Sigmoid colon (tissue), 7 donors: ENCODE results near the gene IMMP2L. TPM values are rescaled to one million over a fixed set of nuclear protein-coding genes. Genes with fewer than 3 reads are reported as not detected.

Experiments used
- DNase-seq: peaks from one replicate; pipeline ENCODE4 v3.0.0-alpha.2; 2019
- H3K27ac ChIP-seq, 4 donors: fragments of 200-600 bp; sonication (generic); one replicate each; pipeline ENCODE4 v1.5.1; 2016 to 2019; ENCODE audit warnings: mild to moderate bottlenecking in 1 of 4
- H3K27me3 ChIP-seq, 3 donors: fragments of 200-600 bp; sonication (generic); one replicate each; pipeline ENCODE4 v1.5.1; 2019; ENCODE audit warnings: mild to moderate bottlenecking in 1 of 3
- H3K36me3 ChIP-seq, 4 donors: fragments of 200-600 bp; sonication (generic); one replicate each; pipeline ENCODE4 v1.5.1; 2016 to 2019
- H3K4me1 ChIP-seq, 4 donors: fragments of 200-600 bp; sonication (generic); one replicate each; pipeline ENCODE4 v1.5.1; 2017 to 2019
- H3K4me3 ChIP-seq, 4 donors: fragments of 200-600 bp; sonication (generic); one replicate each; pipeline ENCODE4 v1.5.1; 2017 to 2019; ENCODE audit warnings: mild to moderate bottlenecking in 2 of 4, moderate library complexity in 1 of 4
- H3K9me3 ChIP-seq, 4 donors: fragments of 200-600 bp in 3 of 4; sonication (generic) in 3 of 4; one replicate each; pipeline versions ENCODE4 v1.5.1 to v1.6.1; 2013 to 2019
- CTCF ChIP-seq, 4 experiments: fragments of 450-650 bp in 3 of 4; fragments of 200-600 bp in 1 of 4; IDR thresholded peaks; one replicate each; pipeline ENCODE4 v1.5.1; 2016 to 2019; ENCODE audit warnings: antibody characterized with exemption in 4 of 4, mild to moderate bottlenecking in 3 of 4, moderate library complexity in 2 of 4
- EP300 ChIP-seq, 4 donors: sonication (generic); formaldehyde crosslinking; IDR thresholded peaks; one replicate each; pipeline ENCODE4 v1.6.1; 2017; ENCODE audit warnings: antibody characterized with exemption in 4 of 4
- POLR2A ChIP-seq, 2 donors: fragments of 450-650 bp; IDR thresholded peaks; one replicate each; pipeline ENCODE4 v1.6.1; 2016; ENCODE audit warnings: antibody characterized with exemption in 2 of 2, mild to moderate bottlenecking in 2 of 2, moderate library complexity in 2 of 2
- POLR2AphosphoS5 ChIP-seq, 4 donors: sonication (generic); formaldehyde crosslinking; IDR thresholded peaks; one replicate each; pipeline ENCODE4 v1.6.1; 2017; ENCODE audit warnings: antibody characterized with exemption in 4 of 4
- WGBS, 2 donors: extraction: QIAGEN DNeasy Blood & Tissue Kit; methylation state at CpG; one replicate each; pipeline ENCODE4 v1.1.7; 2013; 5-methylcytosine and 5-hydroxymethylcytosine counted together
- intact Hi-C: fragments of 100-400 bp; cut with DNase I; formaldehyde crosslinking; loops from one replicate; pipeline ENCODE4 v1.15.1; 2023
- polyA plus RNA-seq, 3 donors: library from polyadenylated mRNA; stranded (reverse); fragments of 200-250 nt; gene quantifications; one replicate each; pipeline ENCODE4 v1.2.3, GENCODE V29; 2013
- total RNA-seq, 4 donors: library from RNA; depleted of rRNA; stranded (reverse); fragments of >200 nt; gene quantifications; one replicate each; pipeline ENCODE4 v1.1.0, GENCODE V29; 2016
- donor health status: healthy with polysubstance abuse.
- donor health status: Bipolar disorder and iron deficiency.
- donor health status: healthy.

The IMMP2L gene
- total and polyA plus RNA-seq, 7 donors = 2.5 to 57.9 (median 18.5) TPM

- H3K4me1 ChIP-seq = no peaks in the 10 kb centered on the region
- no peak for TF ChIP-seq POLR2A (IDR thresholded peaks at IDR 0.05)
- TF ChIP-seq EP300 (IDR thresholded peaks at IDR 0.05) = no peak
- no peak for TF ChIP-seq CTCF (IDR thresholded peaks at IDR 0.05)
- TF ChIP-seq POLR2AphosphoS5 (IDR thresholded peaks at IDR 0.05) = no peak
- peaks cover 0 to 4% (median 0%) of the 10 kb centered on the region in 4 donors for H3K9me3 ChIP-seq
- intact Hi-C loops = no loop called here
- H3K27me3 ChIP-seq = no peaks in the 10 kb centered on the region
- WGBS, 2 donors = 79 to 87% methylated on average over 3 of the region's 3 CpGs
- DNase-seq = no peak
- H3K4me3 ChIP-seq = no peak overlapping the region
- H3K36me3 ChIP-seq = no peaks in the 10 kb centered on the region
- no peak overlapping the region for H3K27ac ChIP-seq
Observed at GRCh38 chr7:110750931-110751605, 811.2 kb downstream of the IMMP2L start.

- Histone ChIP-seq H3K36me3 (no peaks in the 10 kb centered on the region), H3K4me3 (no peak overlapping the region), H3K27me3 (no peaks in the 10 kb centered on the region), H3K27ac (no peak overlapping the region), H3K4me1 (no peaks in the 10 kb centered on the region), H3K9me3 (no peaks in the 10 kb centered on the region)
- no peak for DNase-seq
- intact Hi-C loops = no loop called here
- TF ChIP-seq POLR2AphosphoS5 (IDR thresholded peaks at IDR 0.05) (no peak), POLR2A (IDR thresholded peaks at IDR 0.05) (no peak), EP300 (IDR thresholded peaks at IDR 0.05) (no peak), CTCF (IDR thresholded peaks at IDR 0.05) (no peak)
- WGBS, 2 donors = 47 to 76% methylated on average over 1 of the region's 1 CpG
Observed at GRCh38 chr7:110733221-110733620, 829.1 kb downstream of the IMMP2L start.

GRCh38 chr7:110724811-110725210 lies 837.5 kb downstream of the IMMP2L start:
- TF ChIP-seq POLR2A (IDR thresholded peaks at IDR 0.05) (no peak), POLR2AphosphoS5 (IDR thresholded peaks at IDR 0.05) (no peak), CTCF (IDR thresholded peaks at IDR 0.05) (no peak), EP300 (IDR thresholded peaks at IDR 0.05) (no peak)
- H3K27ac ChIP-seq = no peak overlapping the region
- 91 to 92% methylated on average over 6 of the region's 6 CpGs for WGBS, 2 donors
- no peaks in the 10 kb centered on the region for H3K36me3 ChIP-seq
- no peak for DNase-seq
- no peaks in the 10 kb centered on the region for H3K9me3 ChIP-seq
- intact Hi-C loops = no loop called here
- no peaks in the 10 kb centered on the region for H3K4me1 ChIP-seq
- H3K27me3 ChIP-seq = no peaks in the 10 kb centered on the region
- H3K4me3 ChIP-seq = no peak overlapping the region

- H3K4me3 ChIP-seq = no peak overlapping the region
- TF ChIP-seq POLR2A (IDR thresholded peaks at IDR 0.05) (no peak), POLR2AphosphoS5 (IDR thresholded peaks at IDR 0.05) (no peak), EP300 (IDR thresholded peaks at IDR 0.05) (no peak), CTCF (IDR thresholded peaks at IDR 0.05) (no peak)
- H3K27ac ChIP-seq = no peak overlapping the region
- no peaks in the 10 kb centered on the region for H3K36me3 ChIP-seq
- DNase-seq = no peak
- WGBS, 2 donors = 96 to 97% methylated on average over 2 of the region's 2 CpGs
- H3K9me3 ChIP-seq = no peaks in the 10 kb centered on the region
- no peaks in the 10 kb centered on the region for H3K27me3 ChIP-seq
- intact Hi-C loops = no loop called here
- H3K4me1 ChIP-seq = no peaks in the 10 kb centered on the region
Observed at GRCh38 chr7:110721395-110721794, 840.9 kb downstream of the IMMP2L start.

- TF ChIP-seq EP300 (IDR thresholded peaks at IDR 0.05) = no peak
- no peak for TF ChIP-seq POLR2A (IDR thresholded peaks at IDR 0.05)
- no peak for TF ChIP-seq POLR2AphosphoS5 (IDR thresholded peaks at IDR 0.05)
- TF ChIP-seq CTCF (IDR thresholded peaks at IDR 0.05) = no peak
- intact Hi-C loops = no loop called here
- DNase-seq = no peak
- H3K27ac ChIP-seq = no peak overlapping the region
- no peaks in the 10 kb centered on the region for H3K27me3 ChIP-seq
- H3K4me3 ChIP-seq = no peak overlapping the region
- 94 to 96% methylated on average over 3 of the region's 3 CpGs for WGBS, 2 donors
- no peaks in the 10 kb centered on the region for H3K4me1 ChIP-seq
- H3K9me3 ChIP-seq = no peaks in the 10 kb centered on the region
- no peaks in the 10 kb centered on the region for H3K36me3 ChIP-seq
Observed at GRCh38 chr7:110720626-110721025, 841.7 kb downstream of the IMMP2L start.
